KOPT-K1 (cell line): ENCODE results near the gene CLASP1.
"Not testable (repeated sequence)": the region's sequence is repeated elsewhere in the genome, so short reads cannot be mapped to it uniquely, and the experiment has no call there.

Experiments used
- H3K27ac ChIP-seq: fragments of 200-600 bp; sonication (generic); 2 replicates; pipeline ENCODE4 v1.5.1; 2016; ENCODE audit warnings: antibody characterized with exemption, mild to moderate bottlenecking, low read depth, low read length; ENCODE audit not compliant: poor library complexity, severe bottlenecking
- H3K36me3 ChIP-seq: fragments of 200-600 bp; sonication (generic); 2 replicates; pipeline ENCODE4 v1.5.1; 2017; ENCODE audit warnings: antibody characterized with exemption, mild to moderate bottlenecking, low read length, moderate library complexity; ENCODE audit not compliant: insufficient read depth
- H3K9me3 ChIP-seq: fragments of 200-600 bp; sonication (generic); 2 replicates; pipeline ENCODE4 v1.5.1; 2017; ENCODE audit warnings: antibody characterized with exemption, low read length, mild to moderate bottlenecking; ENCODE audit not compliant: insufficient read depth, poor library complexity, severe bottlenecking

Gene CLASP1

DNA sequence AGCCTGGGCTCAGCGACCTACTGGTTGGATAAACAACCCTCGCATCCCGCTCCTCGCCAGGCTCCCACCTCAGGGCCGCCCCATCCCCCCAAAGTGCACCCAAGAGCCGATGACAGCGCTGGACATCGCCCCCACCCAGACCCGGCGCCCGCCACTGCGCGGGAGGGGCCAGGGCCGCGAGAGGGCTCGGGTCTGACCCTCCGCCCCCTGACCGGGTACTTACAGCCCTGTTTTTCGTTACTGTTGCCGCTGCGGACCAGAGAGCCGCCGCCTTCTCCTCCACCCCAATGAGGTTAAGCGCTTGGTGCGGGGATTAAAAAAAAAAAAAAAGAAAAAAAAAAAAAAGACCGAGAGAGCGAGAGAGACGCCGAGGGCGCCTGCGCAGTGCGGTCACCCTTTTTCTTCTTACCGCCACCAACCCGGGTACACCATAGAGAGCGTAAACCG, at the start of gene CLASP1:
TSS of gene CLASP1 (minus strand) at position 314 of the 447 bp plus-strand sequence. CDS start 43,567 bp downstream, outside the sequence.
- no peaks in the 10 kb centered on the region for H3K9me3 ChIP-seq
- peak within 1 kb of the TSS; percentile 98 for H3K27ac ChIP-seq
- peaks cover 16% of the 10 kb centered on the region; the same call in 1 of the 2 replicates for H3K36me3 ChIP-seq

- Histone ChIP-seq H3K27ac (peak overlapping the region; percentile 97), H3K36me3 (no peaks in the 10 kb centered on the region), H3K9me3 (no peaks in the 10 kb centered on the region)
Observed at GRCh38 chr2:121698318-121698930, 49.2 kb upstream of the CLASP1 start.

- Histone ChIP-seq H3K36me3 (no peaks in the 10 kb centered on the region), H3K9me3 (no peaks in the 10 kb centered on the region), H3K27ac (peak overlapping the region; percentile 3)
Observed at GRCh38 chr2:121697108-121697631, 47.9 kb upstream of the CLASP1 start.

GRCh38 chr2:121696410-121696930, 47.2 kb upstream of the CLASP1 start:
- Histone ChIP-seq H3K27ac (no peak overlapping the region), H3K9me3 (no peaks in the 10 kb centered on the region), H3K36me3 (no peaks in the 10 kb centered on the region)

- Histone ChIP-seq H3K9me3 (no peaks in the 10 kb centered on the region), H3K36me3 (no peaks in the 10 kb centered on the region), H3K27ac (no peak overlapping the region)
Observed at GRCh38 chr2:121695171-121695451, 45.8 kb upstream of the CLASP1 start.

DNA sequence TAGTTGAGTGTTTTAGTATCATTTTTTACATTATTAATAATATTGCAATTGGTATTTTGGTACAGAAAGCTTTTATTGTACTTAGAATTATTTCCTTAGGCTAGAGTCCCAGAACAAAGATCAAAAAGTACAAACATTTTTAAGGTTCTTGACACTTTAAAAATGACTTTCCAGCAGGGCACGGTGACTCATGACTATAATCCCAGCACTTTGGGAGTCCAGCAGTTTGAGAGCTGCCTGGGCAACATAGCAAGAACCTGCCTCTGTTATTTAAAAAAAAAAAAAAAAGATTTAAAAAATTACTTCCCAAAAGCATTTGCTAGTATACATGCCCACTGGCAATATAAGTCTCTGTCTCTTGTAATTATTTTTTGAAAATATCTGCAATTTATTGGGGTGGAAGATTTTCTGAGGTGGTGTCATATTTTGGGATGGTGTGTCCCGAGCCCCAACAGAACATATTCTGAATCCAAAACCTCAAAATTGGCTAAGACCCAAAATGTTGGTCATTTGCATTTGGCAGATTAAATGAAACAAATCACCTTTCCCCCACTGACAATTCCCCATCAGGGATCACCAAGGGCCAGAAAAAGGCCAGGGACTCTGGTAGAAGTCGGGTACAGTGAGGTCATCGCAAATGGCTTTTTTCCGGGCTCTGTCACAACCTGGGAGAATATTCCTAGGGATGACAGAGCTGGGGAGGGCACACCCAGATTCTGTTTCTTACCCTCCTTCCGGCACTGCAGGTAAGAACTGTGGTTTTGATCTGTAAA, 45.3 kb upstream of the CLASP1 start:
- H3K36me3 ChIP-seq = no peaks in the 10 kb centered on the region
- no peaks in the 10 kb centered on the region for H3K9me3 ChIP-seq
- no peak overlapping the region for H3K27ac ChIP-seq

DNA sequence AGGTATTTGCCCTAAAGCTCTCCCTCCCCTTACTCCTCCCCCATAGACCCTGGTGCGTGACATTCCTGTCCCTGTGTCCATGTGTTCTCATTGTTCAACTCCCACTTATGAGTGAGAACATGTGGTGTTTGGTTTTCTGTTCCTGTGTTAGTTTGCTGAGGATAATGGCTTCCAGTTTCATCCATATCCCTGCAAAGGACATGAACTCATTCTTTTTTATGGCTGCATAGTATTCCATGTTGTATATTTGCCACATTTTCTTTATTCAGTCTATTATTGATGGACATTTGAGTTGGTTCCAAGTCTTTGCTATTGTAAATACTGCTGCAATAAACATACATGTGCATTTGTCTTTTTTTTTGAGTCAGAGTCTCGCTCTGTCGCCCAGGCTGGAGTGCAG, 41.3 kb upstream of the CLASP1 start:
- not testable (repeated sequence) for H3K9me3 ChIP-seq, H3K27ac ChIP-seq, H3K36me3 ChIP-seq

DNA sequence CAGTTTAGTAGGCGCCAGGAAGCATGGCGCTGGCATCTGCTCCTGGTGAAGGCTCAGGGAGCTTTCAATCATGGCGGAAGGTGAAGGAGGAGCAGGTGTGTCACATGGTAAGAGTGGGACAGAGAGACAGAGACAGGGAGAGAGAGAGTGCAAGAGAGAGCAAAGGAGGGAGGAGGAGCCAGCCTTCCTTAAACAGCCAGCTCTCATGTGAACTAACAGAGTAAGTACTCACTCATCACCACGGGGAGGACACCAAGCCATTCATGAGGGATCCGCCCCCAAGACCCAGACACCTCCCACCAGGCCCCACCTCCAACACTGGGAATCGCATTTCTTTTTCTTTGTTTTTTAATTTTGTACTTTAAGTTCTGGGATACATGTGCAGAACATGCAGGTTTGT, 40.8 kb upstream of the CLASP1 start:
- H3K27ac ChIP-seq = no peak overlapping the region
- no peaks in the 10 kb centered on the region for H3K9me3 ChIP-seq

DNA sequence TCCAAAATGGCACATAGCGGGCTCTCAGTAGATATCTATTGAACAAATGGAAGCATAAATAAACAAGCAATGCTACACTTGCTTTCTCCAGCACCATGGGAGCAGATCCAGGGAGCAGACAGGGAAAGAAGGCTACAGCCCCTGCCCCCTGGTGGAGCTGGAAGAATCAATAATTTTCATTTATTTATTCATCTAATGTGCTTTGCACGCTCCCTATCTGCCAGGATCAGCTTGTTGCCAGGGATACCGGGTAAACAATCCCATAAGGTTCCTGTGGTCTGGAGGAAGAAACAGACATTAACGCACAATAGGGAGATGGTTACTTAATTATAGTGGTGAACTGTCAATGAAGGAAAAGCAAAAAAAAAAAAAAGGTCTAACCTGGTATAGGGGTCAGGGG, 40.1 kb upstream of the CLASP1 start:
- H3K9me3 ChIP-seq = no peaks in the 10 kb centered on the region
- no peaks in the 10 kb centered on the region for H3K36me3 ChIP-seq
- no peak overlapping the region for H3K27ac ChIP-seq

More for the DNA sequence above, 40.8 kb upstream of the CLASP1 start:
- H3K36me3 ChIP-seq = no peaks in the 10 kb centered on the region

- no peak overlapping the region for H3K27ac ChIP-seq
Observed at GRCh38 chr2:121688820-121689219, 39.6 kb upstream of the CLASP1 start.

GRCh38 chr2:121686902-121687301, 37.6 kb upstream of the CLASP1 start:
- no peak overlapping the region for H3K27ac ChIP-seq
- H3K9me3 ChIP-seq = peaks cover 21% of the 10 kb centered on the region
- no peaks in the 10 kb centered on the region for H3K36me3 ChIP-seq

More at GRCh38 chr2:121688820-121689219, 39.6 kb upstream of the CLASP1 start:
- no peaks in the 10 kb centered on the region for H3K36me3 ChIP-seq
- peaks cover 2% of the 10 kb centered on the region for H3K9me3 ChIP-seq

DNA sequence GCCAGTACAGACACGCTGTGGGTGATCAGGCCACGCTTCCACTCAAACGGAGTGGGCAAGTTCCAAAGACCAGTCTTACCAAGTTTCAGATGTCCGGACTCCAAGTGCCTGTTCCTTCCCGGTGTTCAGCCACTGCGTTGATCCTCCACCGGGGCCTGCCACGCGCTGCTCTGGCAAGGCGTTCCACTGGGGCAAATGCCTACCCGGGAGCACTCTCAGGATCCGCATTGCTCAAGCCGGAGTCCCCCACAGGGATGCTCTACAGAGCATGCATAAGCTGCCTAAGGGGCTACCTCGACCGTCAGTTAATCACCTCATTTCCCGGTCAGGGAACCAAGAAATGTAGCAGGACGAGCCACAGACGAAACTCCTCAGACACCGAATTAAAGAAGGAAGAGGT, 37.0 kb upstream of the CLASP1 start:
- peaks cover 22% of the 10 kb centered on the region for H3K9me3 ChIP-seq

DNA sequence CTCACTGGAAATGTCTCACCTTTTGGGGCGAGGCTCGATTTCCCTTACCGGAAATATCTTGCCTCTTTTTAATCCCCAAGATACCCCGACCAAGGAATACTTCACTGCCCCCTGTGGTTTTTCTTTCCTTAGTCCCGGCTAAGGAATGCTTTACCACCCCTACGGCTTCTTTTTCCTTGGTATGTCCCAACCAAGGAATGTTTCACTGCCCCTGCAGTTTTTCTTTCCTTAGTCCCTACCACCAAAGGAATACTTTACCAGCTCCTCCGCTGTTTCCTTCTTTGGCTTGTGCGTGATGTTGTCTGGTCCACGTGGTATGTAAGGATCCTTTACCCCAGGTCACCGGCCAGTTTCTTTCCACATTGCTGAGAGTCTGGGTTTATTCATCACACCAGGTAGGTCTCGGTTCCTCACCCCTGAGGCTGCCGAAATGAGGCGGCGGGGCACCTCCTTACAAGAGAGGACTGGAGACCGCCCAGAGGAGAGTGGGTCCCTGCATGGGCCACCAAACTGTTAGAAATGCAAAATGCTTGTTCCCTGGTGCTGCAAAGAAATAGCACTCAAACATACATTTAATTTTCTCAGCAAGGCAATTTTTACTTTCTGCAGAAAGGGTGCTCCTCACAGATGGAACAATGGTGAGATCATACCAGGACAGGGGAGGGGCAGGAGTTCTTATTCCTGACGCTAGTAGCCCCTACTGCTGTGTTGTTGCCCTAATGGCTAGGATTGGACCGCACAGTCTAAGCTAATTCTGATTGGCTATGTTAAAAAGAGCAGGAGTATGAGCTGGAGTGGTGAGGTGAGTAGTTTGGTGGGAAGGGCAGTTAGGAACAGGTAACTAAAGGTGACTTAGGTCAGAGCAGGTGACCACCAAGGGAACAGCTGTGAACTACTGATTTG, 33.4 kb upstream of the CLASP1 start:
- Histone ChIP-seq H3K9me3 (peaks cover 29% of the 10 kb centered on the region), H3K36me3 (no peaks in the 10 kb centered on the region), H3K27ac (no peak overlapping the region)

More for the DNA sequence above, 37.0 kb upstream of the CLASP1 start:
- H3K36me3 ChIP-seq = no peaks in the 10 kb centered on the region
- H3K27ac ChIP-seq = no peak overlapping the region

DNA sequence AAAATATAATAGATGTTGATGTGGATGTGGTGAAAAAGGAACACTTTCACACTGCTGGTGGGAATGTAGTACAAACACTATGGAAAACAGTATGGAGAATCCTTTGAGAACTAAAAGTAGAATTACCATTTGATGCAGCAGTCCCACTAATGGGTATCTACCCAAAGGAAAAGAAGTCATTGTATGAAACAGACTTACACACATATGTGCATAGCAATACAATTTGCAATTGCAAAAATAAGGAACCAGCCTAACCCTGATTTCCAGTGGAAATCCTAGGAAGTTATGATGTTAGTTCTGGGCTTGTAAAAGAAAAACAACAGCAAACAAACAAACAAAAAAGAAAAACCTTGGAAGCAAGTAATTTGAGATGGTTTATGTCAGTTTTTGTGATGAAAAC, 28.6 kb upstream of the CLASP1 start:
- Histone ChIP-seq H3K27ac (no peak overlapping the region), H3K36me3 (no peaks in the 10 kb centered on the region), H3K9me3 (peaks cover 49% of the 10 kb centered on the region)

- H3K27ac ChIP-seq, H3K36me3 ChIP-seq: not testable (repeated sequence)
- H3K9me3 ChIP-seq = peaks cover 76% of the 10 kb centered on the region
Observed at GRCh38 chr2:121671621-121672020, 22.4 kb upstream of the CLASP1 start.
